SJCRH30 (cell line): ENCODE measurements around the gene PDLIM7. TPM values are rescaled to one million over a fixed set of nuclear protein-coding genes. Genes with fewer than 3 reads are reported as not detected.

ENCODE experiments used
- DNase-seq, 2 experiments: peaks; one replicate each; pipeline ENCODE4 v3.0.0-alpha.2; 2015 to 2020
- H3K27ac ChIP-seq: fragments of 250-450 bp; sonication (Bioruptor Pico); 2 replicates; pipeline ENCODE4 v1.5.1; 2020; ENCODE audit warnings: mild to moderate bottlenecking, moderate library complexity
- H3K27me3 ChIP-seq: fragments of 250-450 bp; sonication (Bioruptor Pico); 2 replicates; pipeline ENCODE4 v1.5.1; 2020; ENCODE audit warnings: mild to moderate bottlenecking, moderate library complexity
- H3K36me3 ChIP-seq: fragments of 250-450 bp; sonication (Bioruptor Pico); 2 replicates; pipeline ENCODE4 v1.5.1; 2020; ENCODE audit warnings: mild to moderate bottlenecking, moderate library complexity
- H3K4me1 ChIP-seq: fragments of 250-450 bp; sonication (Bioruptor Pico); 2 replicates; pipeline ENCODE4 v1.5.1; 2020; ENCODE audit warnings: mild to moderate bottlenecking, moderate library complexity
- H3K4me3 ChIP-seq: fragments of 250-450 bp; sonication (Bioruptor Pico); 2 replicates; pipeline ENCODE4 v1.5.1; 2020; ENCODE audit warnings: mild to moderate bottlenecking, moderate library complexity
- H3K9me3 ChIP-seq: fragments of 250-450 bp; sonication (Bioruptor Pico); replicated peaks from 2 replicates; pipeline ENCODE4 v1.5.1; 2020; ENCODE audit warnings: mild to moderate bottlenecking, moderate library complexity
- total RNA-seq: library from RNA; depleted of rRNA; stranded (reverse); fragments of >200 nt; shearing (Covaris generic); gene quantifications from 2 replicates; pipeline ENCODE4 v1.2.3, GENCODE V29; 2014

Gene PDLIM7
- total RNA-seq, 1 experiment from 2014 or later: 68.5 TPM

DNA sequence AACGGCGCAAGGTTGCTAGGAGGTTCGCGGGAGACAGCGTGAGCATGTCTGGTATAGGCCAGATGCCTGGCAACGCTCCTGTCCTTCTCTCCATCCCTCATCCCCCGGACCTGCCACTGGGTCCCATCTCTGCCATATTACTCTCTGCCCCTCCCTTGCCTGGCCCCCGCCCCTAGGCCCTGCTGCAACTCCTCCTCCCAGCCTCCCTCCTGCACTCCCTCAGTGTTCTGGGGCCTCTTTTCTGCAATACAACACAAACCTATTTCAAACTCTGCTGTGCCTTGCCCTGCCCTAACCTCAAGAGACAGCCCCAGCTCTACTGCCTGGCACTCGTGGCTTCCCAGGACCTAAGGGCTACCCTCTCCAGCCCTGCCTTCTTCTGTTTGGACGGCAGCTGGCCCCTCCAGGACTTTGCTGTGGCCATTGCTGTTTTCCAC is 15.0 kb downstream of the PDLIM7 start:
- Histone ChIP-seq H3K4me1 (peaks cover 13% of the 10 kb centered on the region), H3K27ac (no peak overlapping the region), H3K9me3 (no peaks in the 10 kb centered on the region), H3K4me3 (no peak overlapping the region), H3K27me3 (no peaks in the 10 kb centered on the region), H3K36me3 (peaks cover 27% of the 10 kb centered on the region)
- no peak for DNase-seq

DNA sequence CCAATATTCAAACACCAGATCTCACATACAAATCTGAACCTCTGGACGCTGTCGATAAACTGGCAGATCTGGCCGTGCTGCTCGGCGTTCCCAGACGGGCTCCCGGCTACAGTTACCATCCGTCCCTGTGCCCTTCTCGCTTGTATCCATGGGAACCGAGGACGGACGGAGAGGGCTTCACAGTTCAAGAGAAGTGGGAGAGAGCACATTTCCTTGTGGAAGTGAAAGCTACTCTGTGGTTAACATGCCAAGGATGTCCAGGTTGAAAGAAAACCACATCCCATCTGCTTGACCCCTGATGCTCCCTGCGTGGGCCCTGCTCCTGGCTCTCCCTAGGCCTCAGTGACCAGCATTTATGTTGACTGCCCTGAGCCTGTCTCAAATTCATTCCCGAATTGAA is 17.6 kb downstream of the PDLIM7 start:
- Histone ChIP-seq H3K27ac (no peak overlapping the region), H3K9me3 (no peaks in the 10 kb centered on the region), H3K4me3 (no peak overlapping the region), H3K4me1 (peaks cover 10% of the 10 kb centered on the region), H3K27me3 (no peaks in the 10 kb centered on the region), H3K36me3 (peaks cover 22% of the 10 kb centered on the region)
- DNase-seq: no peak

DNA sequence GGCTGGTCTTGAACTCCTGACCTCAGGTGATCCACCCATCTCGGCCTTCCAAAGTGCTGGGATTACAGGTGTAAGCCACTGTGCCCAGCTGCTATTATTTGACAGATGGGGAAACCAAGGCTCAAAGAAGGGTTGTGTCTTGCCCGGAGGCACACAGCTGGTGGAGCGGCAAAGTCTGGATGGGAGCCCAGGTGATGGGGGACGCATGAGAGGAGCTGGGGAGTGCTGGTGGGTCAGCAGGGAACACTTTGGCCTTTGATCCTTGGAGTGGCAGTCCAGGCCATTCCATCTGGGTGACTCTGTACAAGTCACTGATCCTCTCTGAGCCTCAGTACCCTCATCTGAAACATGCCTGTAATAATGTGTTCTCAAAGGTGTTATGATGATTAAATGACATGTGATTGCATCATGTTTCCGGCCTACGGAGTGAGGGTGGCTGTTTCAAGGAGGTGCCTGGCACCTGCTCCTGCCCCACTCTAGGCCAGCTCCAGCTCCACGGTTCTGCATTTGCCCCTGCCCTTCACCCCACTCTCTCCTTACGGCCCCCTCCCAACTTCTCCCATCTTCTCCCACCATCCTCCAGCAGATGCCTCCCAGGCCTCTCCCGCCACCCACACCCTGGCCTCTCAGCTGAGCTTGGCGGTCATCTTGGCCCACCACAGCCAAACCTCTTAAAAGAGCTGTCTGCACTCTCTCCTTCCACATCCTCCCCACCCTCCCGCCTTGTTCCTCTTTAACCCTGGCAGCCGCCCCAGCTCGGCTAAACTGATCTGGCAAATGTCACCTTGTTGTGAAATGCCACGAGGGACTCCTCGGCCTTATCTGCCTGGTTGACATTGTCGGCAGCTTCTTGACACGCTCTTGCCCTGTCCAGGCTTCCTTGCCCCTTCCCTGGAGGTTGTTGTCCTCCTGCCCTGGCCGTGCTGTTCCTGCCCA is 18.4 kb downstream of the PDLIM7 start:
- Histone ChIP-seq H3K27me3 (no peaks in the 10 kb centered on the region), H3K27ac (no peak overlapping the region), H3K36me3 (peaks cover 18% of the 10 kb centered on the region), H3K4me3 (no peak overlapping the region), H3K4me1 (peaks cover 9% of the 10 kb centered on the region; the same call in 1 of the 2 replicates), H3K9me3 (no peaks in the 10 kb centered on the region)
- no peak for DNase-seq

DNA sequence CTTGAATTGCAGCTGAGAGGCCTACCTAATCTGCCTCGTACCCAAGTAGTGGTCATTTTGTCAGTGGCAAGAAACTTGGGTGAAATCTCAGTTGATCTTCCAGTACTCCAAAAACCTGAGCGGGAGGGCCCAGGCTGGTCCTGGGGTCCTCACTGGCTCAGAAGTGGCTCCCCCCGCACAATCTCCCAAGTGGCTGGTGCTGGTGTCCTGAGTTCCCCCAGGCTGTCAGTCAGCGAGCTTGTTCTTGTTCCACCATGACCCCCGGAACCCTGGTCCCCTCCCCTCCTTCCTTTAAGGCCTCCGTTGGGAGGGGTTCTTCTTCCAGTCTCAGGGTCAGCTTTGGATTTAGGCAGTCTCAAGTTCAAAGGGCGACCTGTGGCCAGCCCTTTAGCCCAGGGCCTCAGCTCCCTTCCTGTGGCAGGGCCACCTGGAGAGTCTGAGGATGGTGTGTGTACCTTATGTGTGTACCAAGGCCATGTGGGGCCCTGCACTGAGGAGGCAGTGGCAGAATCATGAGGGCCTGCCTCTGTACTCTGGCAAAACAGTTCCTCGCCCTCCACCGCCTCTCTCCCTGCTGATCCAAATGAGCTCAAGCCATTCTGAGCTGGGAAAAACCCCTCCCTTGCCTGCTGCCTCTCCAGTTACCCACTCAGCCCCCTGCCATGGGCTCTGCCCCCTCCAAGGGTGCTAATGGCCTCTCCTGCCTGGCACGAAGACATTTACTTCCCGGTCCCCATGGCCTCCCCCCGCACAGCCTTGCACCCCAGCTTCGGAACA is 19.5 kb downstream of the PDLIM7 start:
- H3K27ac ChIP-seq: no peak overlapping the region
- 0 out of 2 replicates have a peak, but pooled peaks cover 10% of the 10 kb centered on the region for H3K4me1 ChIP-seq

DNA sequence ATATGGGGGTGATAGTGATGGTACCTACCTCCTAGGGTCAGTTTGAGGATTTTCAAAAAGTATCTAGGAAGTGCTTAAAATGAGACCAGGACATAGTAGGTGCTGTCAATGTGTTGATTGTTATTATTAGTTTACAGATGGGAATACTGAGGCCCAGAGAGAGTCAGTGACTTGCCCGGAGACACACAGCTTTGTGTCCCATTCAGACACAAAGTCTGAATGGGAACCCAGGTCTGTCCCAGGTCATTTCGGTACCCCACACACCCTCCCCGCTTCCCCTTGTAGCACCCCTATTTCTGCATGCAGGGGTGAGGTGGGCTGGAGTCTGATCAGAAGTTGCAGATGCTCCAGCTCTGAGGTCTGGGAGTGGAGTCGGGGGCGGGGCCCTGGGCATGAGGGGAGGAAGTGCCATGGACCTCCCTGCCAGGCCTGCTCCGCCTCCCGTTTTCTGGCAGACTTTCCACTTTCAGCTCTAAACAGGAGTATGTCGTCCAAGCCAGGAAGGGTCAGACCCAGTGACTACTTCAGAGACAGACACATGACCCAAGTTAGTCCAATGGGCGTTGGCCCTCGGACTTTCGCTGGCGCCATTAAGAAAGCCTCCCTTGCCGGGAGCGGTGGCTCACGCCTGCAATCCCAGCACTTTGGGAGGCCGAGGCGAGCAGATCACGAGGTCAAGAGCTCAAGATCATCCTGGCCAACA is 20.7 kb downstream of the PDLIM7 start:
- Histone ChIP-seq H3K27ac (no peak overlapping the region), H3K36me3 (peaks cover 11% of the 10 kb centered on the region), H3K4me1 (peaks cover 16% of the 10 kb centered on the region; the same call in 1 of the 2 replicates), H3K9me3 (no peaks in the 10 kb centered on the region), H3K4me3 (no peak overlapping the region), H3K27me3 (no peaks in the 10 kb centered on the region)
- no peak for DNase-seq

More for the DNA sequence above, 19.5 kb downstream of the PDLIM7 start:
- H3K36me3 ChIP-seq: peaks cover 7% of the 10 kb centered on the region; the same call in 1 of the 2 replicates
- no peaks in the 10 kb centered on the region for H3K9me3 ChIP-seq
- no peak overlapping the region for H3K4me3 ChIP-seq
- no peak for DNase-seq
- H3K27me3 ChIP-seq: no peaks in the 10 kb centered on the region

DNA sequence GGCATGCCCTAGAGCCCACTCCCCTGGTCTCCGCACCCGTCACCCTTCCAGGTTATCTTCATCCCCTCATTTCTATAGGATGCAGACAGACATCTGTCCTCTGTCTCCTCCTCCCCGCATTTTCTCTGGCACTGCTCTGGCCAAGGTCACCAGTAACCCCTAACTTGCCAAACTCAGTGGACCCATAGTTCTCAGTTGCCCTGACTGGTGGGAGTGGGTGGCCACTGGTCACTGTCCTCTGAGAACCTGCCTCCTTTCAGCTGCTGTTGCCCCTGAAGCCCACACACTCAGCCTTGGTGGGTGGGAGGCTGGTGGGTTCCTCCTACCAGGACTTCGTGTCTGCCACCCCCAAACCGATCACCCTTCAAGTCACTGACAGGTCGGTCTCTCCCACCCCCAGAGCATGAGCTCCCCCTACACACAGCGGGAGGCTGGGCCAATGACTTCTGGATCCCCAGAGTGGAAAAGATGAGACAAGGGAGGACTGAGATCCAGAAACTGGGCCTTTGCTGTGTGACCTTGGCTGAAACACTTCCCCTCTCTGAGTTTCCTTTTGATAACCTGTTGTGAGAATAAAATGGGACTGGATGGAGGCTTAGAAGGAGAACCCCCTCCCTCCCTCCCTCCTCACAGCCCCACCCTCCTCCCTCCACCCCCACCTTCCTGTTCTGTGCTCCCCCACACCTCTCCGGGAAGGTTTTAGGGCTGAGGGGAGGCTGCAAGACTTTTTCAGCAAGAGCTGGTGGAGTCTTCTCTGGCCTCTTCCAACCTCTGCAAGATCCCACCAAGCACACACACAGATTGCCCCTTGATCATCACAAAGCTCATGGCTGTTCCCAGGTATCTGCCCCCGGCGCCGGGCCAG is 21.6 kb downstream of the PDLIM7 start:
- H3K36me3 ChIP-seq: peaks cover 18% of the 10 kb centered on the region
- peaks cover 24% of the 10 kb centered on the region for H3K4me1 ChIP-seq
- no peaks in the 10 kb centered on the region for H3K27me3 ChIP-seq
- no peaks in the 10 kb centered on the region for H3K9me3 ChIP-seq
- H3K4me3 ChIP-seq: no peak overlapping the region
- no peak for DNase-seq
- H3K27ac ChIP-seq: no peak overlapping the region

DNA sequence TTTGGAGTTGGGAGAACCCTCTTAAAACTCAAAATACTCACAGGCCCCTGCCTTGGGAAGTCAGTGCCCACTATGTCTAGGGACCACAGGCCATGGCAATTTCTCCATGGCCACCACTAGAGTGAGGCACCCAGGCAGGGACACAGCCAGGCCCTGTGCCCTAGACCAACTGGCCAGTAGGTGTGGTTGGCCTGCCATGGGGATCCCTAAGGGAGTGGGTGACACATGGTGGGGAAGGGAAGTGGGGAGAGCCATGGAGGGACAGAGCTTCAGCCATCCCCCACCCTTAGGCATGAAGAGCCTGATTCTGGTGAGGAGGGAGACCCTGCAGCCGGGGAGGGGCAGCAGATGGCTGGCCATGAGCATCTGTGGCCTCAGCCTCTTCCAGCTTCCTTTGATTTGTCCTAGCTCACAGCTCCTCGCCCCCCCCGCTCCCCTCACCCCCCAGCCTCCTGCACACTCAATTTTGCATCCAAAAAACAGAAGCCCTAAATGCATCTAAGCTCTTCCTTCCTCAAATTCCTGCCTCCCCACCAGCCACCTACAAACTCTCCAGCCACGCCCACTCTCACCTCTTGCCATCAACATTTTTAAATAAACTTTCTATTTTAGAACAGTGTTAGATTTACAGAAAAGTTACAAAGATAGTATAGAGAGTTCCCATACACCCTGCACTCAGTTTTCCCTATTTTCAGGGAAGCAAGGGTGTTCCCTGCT is 22.4 kb downstream of the PDLIM7 start:
- Histone ChIP-seq H3K4me1 (peaks cover 29% of the 10 kb centered on the region), H3K36me3 (peaks cover 26% of the 10 kb centered on the region)

DNA sequence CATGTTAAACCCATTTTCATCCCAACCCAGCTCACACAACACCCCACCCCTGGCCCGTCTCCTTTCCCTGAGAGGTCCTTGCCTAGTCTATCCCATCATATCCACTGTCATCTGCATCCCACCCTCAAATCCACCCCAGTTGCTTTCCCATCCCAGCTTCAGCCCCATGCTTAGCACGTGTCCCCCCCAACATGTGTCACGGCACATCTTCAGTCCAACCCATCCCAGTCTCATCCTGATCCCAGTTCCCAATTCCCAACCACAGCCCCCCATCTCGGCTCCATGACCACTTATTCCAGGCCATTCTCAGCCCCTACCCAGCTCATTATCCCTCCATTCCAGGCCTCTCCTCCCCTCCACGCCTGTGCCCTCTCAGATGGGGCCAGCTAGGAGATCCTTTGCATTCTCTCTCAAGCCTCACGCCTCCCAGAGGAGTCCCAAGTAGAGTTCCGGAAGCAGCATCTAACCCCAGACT is 23.4 kb downstream of the PDLIM7 start:
- Histone ChIP-seq H3K36me3 (peaks cover 33% of the 10 kb centered on the region), H3K9me3 (no peaks in the 10 kb centered on the region), H3K4me1 (peaks cover 31% of the 10 kb centered on the region), H3K4me3 (no peak overlapping the region), H3K27me3 (no peaks in the 10 kb centered on the region), H3K27ac (no peak overlapping the region)
- DNase-seq: no peak

More for the DNA sequence above, 22.4 kb downstream of the PDLIM7 start:
- Histone ChIP-seq H3K4me3 (no peak overlapping the region), H3K27ac (no peak overlapping the region), H3K27me3 (no peaks in the 10 kb centered on the region), H3K9me3 (no peaks in the 10 kb centered on the region)
- DNase-seq: no peak

DNA sequence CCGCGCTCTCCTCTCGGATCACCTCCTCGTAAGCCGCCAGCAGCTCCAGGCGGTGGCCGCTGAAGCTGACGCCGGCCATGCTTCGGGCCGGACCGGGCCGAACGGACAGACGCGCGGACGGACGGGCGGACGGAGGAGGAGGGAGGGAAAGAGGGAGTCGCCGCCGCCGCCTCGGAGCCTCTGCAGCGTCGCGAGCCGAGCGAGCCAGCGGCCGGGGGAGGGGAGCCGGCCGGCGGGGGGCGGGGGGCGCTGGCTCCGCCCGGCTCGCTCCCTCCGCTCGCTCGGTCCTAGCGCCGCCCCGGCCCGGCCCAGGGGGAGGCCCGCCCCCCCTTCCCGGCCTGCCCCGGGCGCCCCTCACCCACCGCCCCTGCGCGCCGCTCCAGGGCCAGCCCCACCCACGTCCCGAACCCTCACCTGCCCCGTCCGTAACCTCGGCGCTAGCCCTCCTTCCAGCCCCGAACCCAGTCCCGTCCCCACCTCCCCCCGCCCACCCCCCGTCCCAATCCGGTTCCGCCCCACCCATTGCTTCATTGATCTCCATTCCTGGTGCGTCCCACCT is 23.9 kb downstream of the PDLIM7 start, which contains the start of gene DBN1:
DBN1 (minus strand) TSS at position 192 of the 559 bp plus-strand sequence; CDS start at position 79, 113 bp downstream.
- Histone ChIP-seq H3K4me1 (peaks cover 31% of the 10 kb centered on the region), H3K9me3 (no peaks in the 10 kb centered on the region), H3K27me3 (no peaks in the 10 kb centered on the region), H3K4me3 (peak within 1 kb of the TSS; percentile 90), H3K27ac (peak within 1 kb of the TSS; percentile 94), H3K36me3 (peaks cover 39% of the 10 kb centered on the region)
- DNase-seq: peak; percentile 56 to 79

DNA sequence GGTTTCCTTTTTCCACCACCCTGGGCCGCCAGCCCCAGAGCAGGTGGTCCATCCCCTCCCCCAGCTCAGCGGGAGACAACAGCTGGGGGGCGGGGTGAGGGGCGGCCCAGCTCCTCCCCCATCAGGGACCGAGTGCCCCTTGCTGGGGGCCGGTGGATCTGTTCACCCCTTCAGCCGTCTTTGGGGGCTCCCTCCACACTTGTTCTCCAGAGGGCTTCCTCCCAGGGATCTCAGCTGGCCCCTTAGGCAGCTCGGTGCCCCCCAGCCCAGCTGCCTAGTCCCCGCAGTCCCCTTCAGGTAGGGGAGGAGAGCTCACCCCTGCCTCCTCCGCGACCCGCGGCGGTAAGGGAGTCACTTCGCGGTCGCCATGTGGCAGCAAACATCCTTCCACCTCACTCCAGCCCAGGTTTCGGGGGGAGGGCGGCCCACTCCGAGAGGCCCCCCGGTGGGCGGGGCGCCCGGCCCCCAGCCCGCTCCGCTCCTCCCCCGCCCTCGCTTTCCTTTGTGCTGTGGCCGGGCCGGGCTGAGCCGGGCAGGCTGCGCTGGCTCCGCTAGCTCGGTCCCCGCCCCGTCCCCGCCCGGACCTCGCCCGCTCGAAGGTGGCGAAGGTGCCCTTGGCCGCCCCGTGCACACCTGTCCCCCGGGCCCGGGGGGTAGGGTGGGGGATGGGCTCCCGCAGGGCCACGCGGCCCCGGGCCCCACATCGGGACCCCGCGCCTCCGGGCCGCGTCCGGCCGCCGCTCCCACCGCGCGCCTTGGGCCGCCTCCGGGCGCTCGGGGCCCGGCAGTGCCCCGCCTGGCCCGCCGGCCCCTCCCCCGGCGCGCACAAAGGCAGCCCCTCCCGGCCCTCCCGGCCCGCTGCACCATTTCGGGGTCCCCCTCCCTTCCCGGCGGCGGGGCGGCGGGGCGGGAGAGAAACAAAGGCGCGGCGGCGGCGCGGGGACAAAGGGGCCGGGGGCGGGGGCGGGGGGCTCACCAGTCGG is 24.7 kb downstream of the PDLIM7 start:
- Histone ChIP-seq H3K27ac (peak overlapping the region; percentile 94), H3K27me3 (no peaks in the 10 kb centered on the region), H3K36me3 (peaks cover 45% of the 10 kb centered on the region), H3K4me3 (peak overlapping the region; percentile 90), H3K4me1 (peaks cover 31% of the 10 kb centered on the region), H3K9me3 (no peaks in the 10 kb centered on the region)
- peak; percentile 86 to 90 for DNase-seq

DNA sequence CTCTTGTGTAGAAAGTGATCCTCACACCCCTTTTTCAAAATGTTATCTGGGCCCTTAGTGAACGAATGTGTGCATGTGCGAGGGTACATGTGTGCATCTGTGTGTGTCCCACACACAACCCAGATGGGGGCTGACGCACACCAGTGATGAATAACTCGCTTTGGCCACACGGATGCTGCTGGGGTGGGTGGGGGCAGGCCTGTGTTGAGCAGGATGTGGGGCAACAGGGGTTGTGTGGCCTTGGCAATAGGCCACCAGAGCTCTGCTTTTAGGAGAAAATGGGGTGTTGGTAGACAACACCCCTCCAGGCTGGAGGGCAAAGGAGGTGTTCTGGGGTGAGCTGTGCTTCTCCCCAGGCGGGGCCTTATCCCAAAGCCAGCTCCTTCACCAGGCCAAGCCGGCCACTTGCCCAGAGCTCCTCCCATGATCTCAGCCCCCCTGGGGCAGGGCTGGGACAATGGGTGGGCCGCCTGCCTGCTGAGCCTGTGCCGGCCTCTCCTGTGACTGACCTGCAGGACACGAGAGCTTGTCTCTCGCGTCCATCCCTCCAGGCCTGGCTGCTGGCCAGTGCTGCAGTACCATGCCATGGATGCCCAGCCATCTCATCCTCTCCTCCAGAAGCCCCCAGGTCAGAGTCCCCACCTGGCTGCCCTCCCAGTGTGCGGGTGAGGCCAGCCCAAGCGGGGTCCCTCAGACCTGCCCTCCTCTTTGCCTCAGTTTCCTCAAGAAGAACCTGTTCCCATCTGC is 25.6 kb downstream of the PDLIM7 start:
- Histone ChIP-seq H3K4me3 (peak overlapping the region; percentile 90), H3K27me3 (no peaks in the 10 kb centered on the region), H3K36me3 (peaks cover 54% of the 10 kb centered on the region), H3K27ac (peak overlapping the region; percentile 94), H3K9me3 (no peaks in the 10 kb centered on the region), H3K4me1 (peaks cover 31% of the 10 kb centered on the region)
- DNase-seq: peak in 1 of 2 experiments; percentile 58
